ENCODE data around the gene BASP1.
A peak's percentile ranks its signal among the peaks of the same experiment; 100 is the strongest.
"Not testable (repeated sequence)": the region's sequence is repeated elsewhere in the genome, so short reads cannot be mapped to it uniquely, and the experiment has no call there.

BASP1 gene

GRCh38 chr5:17241635-17242034 lies 24.2 kb downstream of the BASP1 start:
- TF ChIP-seq, protein P1, sequence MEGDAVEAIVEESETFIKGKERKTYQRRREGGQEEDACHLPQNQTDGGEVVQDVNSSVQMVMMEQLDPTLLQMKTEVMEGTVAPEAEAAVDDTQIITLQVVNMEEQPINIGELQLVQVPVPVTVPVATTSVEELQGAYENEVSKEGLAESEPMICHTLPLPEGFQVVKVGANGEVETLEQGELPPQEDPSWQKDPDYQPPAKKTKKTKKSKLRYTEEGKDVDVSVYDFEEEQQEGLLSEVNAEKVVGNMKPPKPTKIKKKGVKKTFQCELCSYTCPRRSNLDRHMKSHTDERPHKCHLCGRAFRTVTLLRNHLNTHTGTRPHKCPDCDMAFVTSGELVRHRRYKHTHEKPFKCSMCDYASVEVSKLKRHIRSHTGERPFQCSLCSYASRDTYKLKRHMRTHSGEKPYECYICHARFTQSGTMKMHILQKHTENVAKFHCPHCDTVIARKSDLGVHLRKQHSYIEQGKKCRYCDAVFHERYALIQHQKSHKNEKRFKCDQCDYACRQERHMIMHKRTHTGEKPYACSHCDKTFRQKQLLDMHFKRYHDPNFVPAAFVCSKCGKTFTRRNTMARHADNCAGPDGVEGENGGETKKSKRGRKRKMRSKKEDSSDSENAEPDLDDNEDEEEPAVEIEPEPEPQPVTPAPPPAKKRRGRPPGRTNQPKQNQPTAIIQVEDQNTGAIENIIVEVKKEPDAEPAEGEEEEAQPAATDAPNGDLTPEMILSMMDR (IDR thresholded peaks at IDR 0.05; ENCODE audit: control insufficient read depth, insufficient read depth, low read depth, low read length, missing control alignments) = no peak
- no peak overlapping the region for H3K4me3 ChIP-seq (ENCODE audit: control insufficient read depth, low read depth, low read length)
- DNase-seq (ENCODE audit: low read depth) = no peak

DNA sequence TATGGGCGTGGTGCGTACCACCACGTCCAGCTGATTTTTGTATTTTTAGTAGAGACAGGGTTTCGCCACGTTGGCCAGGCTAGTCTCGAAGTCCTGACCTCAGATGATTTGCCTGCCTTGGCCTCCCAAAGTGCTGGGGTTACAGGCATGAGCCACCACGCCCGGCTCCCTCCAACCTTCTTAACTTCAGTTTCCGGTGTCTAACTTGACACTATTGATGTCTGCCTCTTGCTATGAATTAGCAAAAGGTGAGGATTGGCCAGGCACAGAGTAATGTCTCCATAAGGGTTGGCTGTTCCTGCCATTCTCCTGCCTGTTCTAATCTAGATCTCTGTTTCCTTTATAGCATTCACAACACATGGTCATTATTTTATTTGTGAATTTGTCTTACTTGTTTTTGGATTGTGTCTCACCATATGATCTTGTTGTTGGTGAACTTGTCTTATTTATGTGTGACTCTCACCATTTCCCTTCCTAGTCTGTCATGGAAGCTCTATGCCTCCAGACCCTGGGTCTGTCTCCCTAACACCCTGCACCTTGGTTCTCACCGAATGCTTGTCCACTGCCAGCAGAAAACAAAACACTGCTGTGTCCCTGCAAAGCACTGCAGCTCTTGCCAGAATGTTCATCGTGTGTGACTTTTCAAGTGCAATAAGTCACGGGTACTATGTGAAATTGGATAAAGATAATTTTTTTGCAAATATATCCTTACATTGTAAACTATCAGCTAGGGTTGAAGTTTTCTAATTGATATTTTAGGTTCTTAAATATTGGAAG lies 26.0 kb downstream of the BASP1 start:
- TF ChIP-seq, protein P1 (IDR thresholded peaks at IDR 0.05; ENCODE audit: control insufficient read depth, insufficient read depth, low read depth, low read length, missing control alignments) = no peak

GRCh38 chr5:17249029-17249634 lies 31.7 kb downstream of the BASP1 start:
- DNase-seq (ENCODE audit: low read depth) = peak; percentile 94
- TF ChIP-seq, protein P1 (IDR thresholded peaks at IDR 0.05; ENCODE audit: control insufficient read depth, insufficient read depth, low read depth, low read length, missing control alignments) = peak; percentile 12
- H3K4me3 ChIP-seq (ENCODE audit: control insufficient read depth, low read depth, low read length) = no peak overlapping the region

More for the DNA sequence above, 26.0 kb downstream of the BASP1 start:
- no peak overlapping the region for H3K4me3 ChIP-seq (ENCODE audit: control insufficient read depth, low read depth, low read length)
- no peak for DNase-seq (ENCODE audit: low read depth)

DNA sequence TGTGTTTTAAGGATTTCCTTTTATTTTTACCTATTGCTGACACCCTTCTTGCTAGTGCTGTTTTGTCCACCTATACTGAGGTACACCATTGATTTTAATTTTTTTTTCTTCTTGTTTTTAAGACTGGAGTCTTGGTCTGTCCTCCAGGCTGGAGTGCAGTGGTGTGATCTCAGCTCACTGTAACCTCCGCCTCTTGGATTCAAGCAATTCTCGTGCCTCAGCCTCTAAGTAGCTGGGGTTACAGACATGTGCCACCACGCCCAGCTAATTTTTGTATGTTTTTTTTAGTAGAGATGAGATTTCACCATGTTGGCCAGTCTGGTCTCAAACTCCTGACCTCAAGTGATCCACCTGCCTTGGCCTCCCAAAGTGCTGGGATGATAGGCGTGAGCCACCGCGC lies 32.4 kb downstream of the BASP1 start:
- DNase-seq (ENCODE audit: low read depth); H3K4me3 ChIP-seq (ENCODE audit: control insufficient read depth, low read depth, low read length): not testable (repeated sequence)

DNA sequence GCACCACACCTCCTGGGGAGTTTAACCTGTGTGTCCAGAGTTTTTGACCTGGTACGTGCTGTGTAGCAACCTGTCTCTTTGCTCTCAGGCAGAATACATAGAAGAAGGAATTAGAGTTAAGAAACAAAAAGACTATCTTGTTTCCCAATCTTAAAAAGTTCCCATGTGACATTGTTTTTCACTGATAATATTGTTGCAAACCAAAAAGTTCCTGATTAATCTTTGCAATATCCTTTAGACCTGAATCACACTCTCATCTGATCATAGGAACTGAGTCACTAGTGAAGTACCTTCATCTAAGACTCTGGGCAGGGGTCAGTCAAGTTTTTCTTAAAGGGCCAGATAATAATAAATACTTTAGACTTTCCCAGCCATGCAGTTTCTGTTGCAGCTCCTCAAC lies 35.1 kb downstream of the BASP1 start:
- H3K4me3 ChIP-seq (ENCODE audit: control insufficient read depth, low read depth, low read length) = no peak overlapping the region
- TF ChIP-seq, protein P1 (IDR thresholded peaks at IDR 0.05; ENCODE audit: control insufficient read depth, insufficient read depth, low read depth, low read length, missing control alignments) = no peak
- no peak for DNase-seq (ENCODE audit: low read depth)

GRCh38 chr5:17255471-17256021 lies 38.1 kb downstream of the BASP1 start:
- no peak for DNase-seq (ENCODE audit: low read depth)
- H3K4me3 ChIP-seq (ENCODE audit: control insufficient read depth, low read depth, low read length) = no peak overlapping the region
- TF ChIP-seq, protein P1 (IDR thresholded peaks at IDR 0.05; ENCODE audit: control insufficient read depth, insufficient read depth, low read depth, low read length, missing control alignments) = no peak

- no peak overlapping the region for H3K4me3 ChIP-seq (ENCODE audit: control insufficient read depth, low read depth, low read length)
- TF ChIP-seq, protein P1 (IDR thresholded peaks at IDR 0.05; ENCODE audit: control insufficient read depth, insufficient read depth, low read depth, low read length, missing control alignments) = no peak
- DNase-seq (ENCODE audit: low read depth) = no peak
Measured at GRCh38 chr5:17256171-17256570, 38.7 kb downstream of the BASP1 start.

Measured in AG09309 (cell line).